GM23338 (cell line): ENCODE results near the gene KIT. TPM values are rescaled to one million over a fixed set of nuclear protein-coding genes. Genes with fewer than 3 reads are reported as not detected.

ENCODE experiments used
- ATAC-seq: fragments of 200-7000 bp; cut with Tn5 transposase; 3 replicates; pipeline ENCODE4 v1.9.1; 2020
- DNase-seq: peaks from one replicate; pipeline ENCODE4 v3.0.0-alpha.2; 2015; ENCODE audit warnings: low spot score
- H2AFZ ChIP-seq: fragments of 200-600 bp; sonication (generic); 2 replicates; pipeline ENCODE4 v1.8.0; 2016; ENCODE audit warnings: antibody characterized with exemption, mild to moderate bottlenecking, moderate library complexity
- H3F3A ChIP-seq: fragments of 200-600 bp; sonication (generic); replicated peaks from 2 replicates; pipeline ENCODE4 v1.8.0; 2017; ENCODE audit warnings: antibody characterized with exemption, mixed run types, low read depth
- H3K27ac ChIP-seq: fragments of 200-600 bp; sonication (generic); 2 replicates; pipeline ENCODE4 v1.6.1; 2016; ENCODE audit warnings: low read depth
- H3K27me3 ChIP-seq: fragments of 200-600 bp; sonication (generic); 2 replicates; pipeline ENCODE4 v1.8.0; 2016; ENCODE audit warnings: mild to moderate bottlenecking, mixed run types, moderate library complexity; ENCODE audit not compliant: insufficient read depth
- H3K36me3 ChIP-seq: fragments of 200-600 bp; sonication (generic); 2 replicates; pipeline ENCODE4 v1.8.0; 2016; ENCODE audit warnings: mild to moderate bottlenecking; ENCODE audit not compliant: insufficient read depth
- H3K4me1 ChIP-seq: fragments of 200-600 bp; sonication (generic); 2 replicates; pipeline ENCODE4 v1.8.0; 2016; ENCODE audit warnings: mild to moderate bottlenecking, moderate library complexity; ENCODE audit not compliant: insufficient read depth
- H3K4me2 ChIP-seq: fragments of 200-600 bp; sonication (generic); 2 replicates; pipeline ENCODE4 v1.7.1; 2017; ENCODE audit warnings: mixed run types
- H3K4me3 ChIP-seq: fragments of 200-600 bp; sonication (generic); 2 replicates; pipeline ENCODE4 v1.6.1; 2016; ENCODE audit warnings: mixed run types
- H3K79me2 ChIP-seq: fragments of 200-600 bp; sonication (generic); replicated peaks from 2 replicates; pipeline ENCODE4 v1.8.0; 2017; ENCODE audit warnings: mild to moderate bottlenecking; ENCODE audit not compliant: insufficient read depth
- H3K9me2 ChIP-seq: fragments of 200-600 bp; sonication (generic); 2 replicates; pipeline ENCODE4 v1.8.0; 2017; ENCODE audit not compliant: insufficient read depth
- H4K20me1 ChIP-seq: fragments of 200-600 bp; sonication (generic); replicated peaks from 2 replicates; pipeline ENCODE4 v1.8.0; 2017; ENCODE audit warnings: mild to moderate bottlenecking; ENCODE audit not compliant: insufficient read depth
- H3K27ac Mint-ChIP-seq: 2 replicates; pipeline ENCODE4 v1.8.0; 2020; ENCODE audit warnings: inconsistent platforms, mild to moderate bottlenecking, moderate library complexity, mixed read lengths
- H3K27me3 Mint-ChIP-seq: 3 replicates; pipeline ENCODE4 v1.8.0; 2022; ENCODE audit warnings: low read depth, mild to moderate bottlenecking, moderate library complexity, mixed read lengths, inconsistent platforms; ENCODE audit not compliant: insufficient read depth, poor library complexity
- H3K36me3 Mint-ChIP-seq: 3 replicates; pipeline ENCODE4 v1.8.0; 2021; ENCODE audit warnings: low read depth, mild to moderate bottlenecking, inconsistent platforms, moderate library complexity, mixed read lengths
- H3K4me1 Mint-ChIP-seq: 3 replicates; pipeline ENCODE4 v1.8.0; 2020; ENCODE audit warnings: mild to moderate bottlenecking, inconsistent platforms, mixed read lengths
- H3K4me3 Mint-ChIP-seq: 3 replicates; pipeline ENCODE4 v1.8.0; 2021; ENCODE audit warnings: moderate library complexity, mild to moderate bottlenecking, inconsistent platforms, mixed read lengths
- H3K9me3 Mint-ChIP-seq: 3 replicates; pipeline ENCODE4 v1.8.0; 2020; ENCODE audit warnings: moderate library complexity, mild to moderate bottlenecking, inconsistent platforms, mixed read lengths
- EZH2phosphoT487 ChIP-seq: fragments of 200-600 bp; sonication (generic); IDR thresholded peaks from one replicate; pipeline ENCODE4 v1.8.1; 2018; ENCODE audit warnings: antibody characterized with exemption; ENCODE audit not compliant: unreplicated experiment
- NANOG ChIP-seq: IDR thresholded peaks from 2 replicates; pipeline ENCODE4 v1.6.1; 2016; ENCODE audit warnings: antibody characterized with exemption, borderline replicate concordance
- STAT1 ChIP-seq: IDR thresholded peaks from one replicate; pipeline ENCODE4 v1.6.1; 2016; ENCODE audit warnings: antibody characterized with exemption; ENCODE audit not compliant: unreplicated experiment
- polyA plus RNA-seq: library from polyadenylated mRNA; unstranded; fragments of >200 nt; fragmentation: Nextera tagmentation; extraction: Ambion mirVana; gene quantifications from 2 replicates; pipeline ENCODE4 v1.2.1, GENCODE V29; 2016
- total RNA-seq: library from RNA; depleted of rRNA; stranded (reverse); fragments of >200 nt; shearing (Covaris generic); gene quantifications from 2 replicates; pipeline ENCODE4 v1.2.3, GENCODE V29; 2014
- TF ChIP-seq, protein P1 (sequence below), 2 experiments: fragments of 200-600 bp in 1 of 2; sonication (generic) in 1 of 2; conservative IDR thresholded peaks; 2 replicates each; pipeline versions ENCODE4 v1.5.1 to v1.6.1; 2016 to 2017; ENCODE audit warnings: antibody characterized with exemption in 2 of 2, low read depth in 2 of 2, mild to moderate bottlenecking in 2 of 2, moderate library complexity in 1 of 2
- TF ChIP-seq, protein P2 (sequence below): fragments of 250-450 bp; sonication (Bioruptor Pico); IDR thresholded peaks from 2 replicates; pipeline ENCODE4 v1.5.0; 2020; ENCODE audit warnings: mild to moderate bottlenecking, moderate library complexity
- TF ChIP-seq, protein P3 (sequence below): IDR thresholded peaks from 2 replicates; pipeline ENCODE4 v1.6.1; 2016; ENCODE audit warnings: antibody characterized with exemption

KIT gene
- total and polyA plus RNA-seq, 2 experiments from 2014 or later, result 9.0 to 28.4 TPM

DNA sequence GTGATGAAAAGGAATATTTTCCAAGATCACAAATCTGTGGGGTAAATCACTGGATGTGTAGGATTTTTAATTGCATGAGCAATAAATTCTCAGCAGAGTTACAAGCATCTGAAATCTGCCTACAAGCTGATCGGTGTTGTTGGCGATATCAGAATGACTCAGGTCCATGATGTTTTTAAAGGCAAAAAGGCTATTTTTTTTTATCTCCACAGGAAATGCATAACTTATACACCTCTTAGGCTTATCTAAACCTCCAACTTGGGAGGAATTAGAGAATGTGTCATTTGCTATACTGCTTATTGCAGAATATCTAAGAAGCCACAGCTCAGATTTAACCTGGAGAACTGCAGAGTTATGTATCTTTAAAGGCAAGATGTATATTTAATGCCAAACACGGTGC is 61.6 kb downstream of the KIT start:
- Histone ChIP-seq H3K27ac (no peak overlapping the region), H2AFZ (no peak overlapping the region), H3K27me3 (no peaks in the 10 kb centered on the region), H3K36me3 (no peaks in the 10 kb centered on the region), H3K4me1 (peaks cover 8% of the 10 kb centered on the region; the same call in 1 of the 2 replicates), H3K9me2 (no peaks in the 10 kb centered on the region), H3K4me3 (no peak overlapping the region), H3K4me2 (no peak overlapping the region), H3F3A (no peaks in the 10 kb centered on the region), H3K79me2 (no peaks in the 10 kb centered on the region), H4K20me1 (no peaks in the 10 kb centered on the region; the same call in 1 of the 2 replicates)
- DNase-seq (no peak), ATAC-seq (no peak)
- Mint-ChIP-seq H3K4me3 (no peak overlapping the region), H3K4me1 (peaks cover 24% of the 10 kb centered on the region; the same call in 2 of the 3 replicates), H3K27me3 (no peaks in the 10 kb centered on the region), H3K27ac (peak overlapping the region; percentile 8; the same call in 1 of the 2 replicates), H3K36me3 (no peaks in the 10 kb centered on the region), H3K9me3 (no peaks in the 10 kb centered on the region)
- TF ChIP-seq EZH2phosphoT487 (no peak), NANOG (no peak), STAT1 (no peak)
- TF ChIP-seq, protein P1, sequence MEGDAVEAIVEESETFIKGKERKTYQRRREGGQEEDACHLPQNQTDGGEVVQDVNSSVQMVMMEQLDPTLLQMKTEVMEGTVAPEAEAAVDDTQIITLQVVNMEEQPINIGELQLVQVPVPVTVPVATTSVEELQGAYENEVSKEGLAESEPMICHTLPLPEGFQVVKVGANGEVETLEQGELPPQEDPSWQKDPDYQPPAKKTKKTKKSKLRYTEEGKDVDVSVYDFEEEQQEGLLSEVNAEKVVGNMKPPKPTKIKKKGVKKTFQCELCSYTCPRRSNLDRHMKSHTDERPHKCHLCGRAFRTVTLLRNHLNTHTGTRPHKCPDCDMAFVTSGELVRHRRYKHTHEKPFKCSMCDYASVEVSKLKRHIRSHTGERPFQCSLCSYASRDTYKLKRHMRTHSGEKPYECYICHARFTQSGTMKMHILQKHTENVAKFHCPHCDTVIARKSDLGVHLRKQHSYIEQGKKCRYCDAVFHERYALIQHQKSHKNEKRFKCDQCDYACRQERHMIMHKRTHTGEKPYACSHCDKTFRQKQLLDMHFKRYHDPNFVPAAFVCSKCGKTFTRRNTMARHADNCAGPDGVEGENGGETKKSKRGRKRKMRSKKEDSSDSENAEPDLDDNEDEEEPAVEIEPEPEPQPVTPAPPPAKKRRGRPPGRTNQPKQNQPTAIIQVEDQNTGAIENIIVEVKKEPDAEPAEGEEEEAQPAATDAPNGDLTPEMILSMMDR (conservative IDR thresholded peaks at IDR 0.05; ENCODE audit: low read depth in 2 of 2), result no peak
- TF ChIP-seq, protein P2, sequence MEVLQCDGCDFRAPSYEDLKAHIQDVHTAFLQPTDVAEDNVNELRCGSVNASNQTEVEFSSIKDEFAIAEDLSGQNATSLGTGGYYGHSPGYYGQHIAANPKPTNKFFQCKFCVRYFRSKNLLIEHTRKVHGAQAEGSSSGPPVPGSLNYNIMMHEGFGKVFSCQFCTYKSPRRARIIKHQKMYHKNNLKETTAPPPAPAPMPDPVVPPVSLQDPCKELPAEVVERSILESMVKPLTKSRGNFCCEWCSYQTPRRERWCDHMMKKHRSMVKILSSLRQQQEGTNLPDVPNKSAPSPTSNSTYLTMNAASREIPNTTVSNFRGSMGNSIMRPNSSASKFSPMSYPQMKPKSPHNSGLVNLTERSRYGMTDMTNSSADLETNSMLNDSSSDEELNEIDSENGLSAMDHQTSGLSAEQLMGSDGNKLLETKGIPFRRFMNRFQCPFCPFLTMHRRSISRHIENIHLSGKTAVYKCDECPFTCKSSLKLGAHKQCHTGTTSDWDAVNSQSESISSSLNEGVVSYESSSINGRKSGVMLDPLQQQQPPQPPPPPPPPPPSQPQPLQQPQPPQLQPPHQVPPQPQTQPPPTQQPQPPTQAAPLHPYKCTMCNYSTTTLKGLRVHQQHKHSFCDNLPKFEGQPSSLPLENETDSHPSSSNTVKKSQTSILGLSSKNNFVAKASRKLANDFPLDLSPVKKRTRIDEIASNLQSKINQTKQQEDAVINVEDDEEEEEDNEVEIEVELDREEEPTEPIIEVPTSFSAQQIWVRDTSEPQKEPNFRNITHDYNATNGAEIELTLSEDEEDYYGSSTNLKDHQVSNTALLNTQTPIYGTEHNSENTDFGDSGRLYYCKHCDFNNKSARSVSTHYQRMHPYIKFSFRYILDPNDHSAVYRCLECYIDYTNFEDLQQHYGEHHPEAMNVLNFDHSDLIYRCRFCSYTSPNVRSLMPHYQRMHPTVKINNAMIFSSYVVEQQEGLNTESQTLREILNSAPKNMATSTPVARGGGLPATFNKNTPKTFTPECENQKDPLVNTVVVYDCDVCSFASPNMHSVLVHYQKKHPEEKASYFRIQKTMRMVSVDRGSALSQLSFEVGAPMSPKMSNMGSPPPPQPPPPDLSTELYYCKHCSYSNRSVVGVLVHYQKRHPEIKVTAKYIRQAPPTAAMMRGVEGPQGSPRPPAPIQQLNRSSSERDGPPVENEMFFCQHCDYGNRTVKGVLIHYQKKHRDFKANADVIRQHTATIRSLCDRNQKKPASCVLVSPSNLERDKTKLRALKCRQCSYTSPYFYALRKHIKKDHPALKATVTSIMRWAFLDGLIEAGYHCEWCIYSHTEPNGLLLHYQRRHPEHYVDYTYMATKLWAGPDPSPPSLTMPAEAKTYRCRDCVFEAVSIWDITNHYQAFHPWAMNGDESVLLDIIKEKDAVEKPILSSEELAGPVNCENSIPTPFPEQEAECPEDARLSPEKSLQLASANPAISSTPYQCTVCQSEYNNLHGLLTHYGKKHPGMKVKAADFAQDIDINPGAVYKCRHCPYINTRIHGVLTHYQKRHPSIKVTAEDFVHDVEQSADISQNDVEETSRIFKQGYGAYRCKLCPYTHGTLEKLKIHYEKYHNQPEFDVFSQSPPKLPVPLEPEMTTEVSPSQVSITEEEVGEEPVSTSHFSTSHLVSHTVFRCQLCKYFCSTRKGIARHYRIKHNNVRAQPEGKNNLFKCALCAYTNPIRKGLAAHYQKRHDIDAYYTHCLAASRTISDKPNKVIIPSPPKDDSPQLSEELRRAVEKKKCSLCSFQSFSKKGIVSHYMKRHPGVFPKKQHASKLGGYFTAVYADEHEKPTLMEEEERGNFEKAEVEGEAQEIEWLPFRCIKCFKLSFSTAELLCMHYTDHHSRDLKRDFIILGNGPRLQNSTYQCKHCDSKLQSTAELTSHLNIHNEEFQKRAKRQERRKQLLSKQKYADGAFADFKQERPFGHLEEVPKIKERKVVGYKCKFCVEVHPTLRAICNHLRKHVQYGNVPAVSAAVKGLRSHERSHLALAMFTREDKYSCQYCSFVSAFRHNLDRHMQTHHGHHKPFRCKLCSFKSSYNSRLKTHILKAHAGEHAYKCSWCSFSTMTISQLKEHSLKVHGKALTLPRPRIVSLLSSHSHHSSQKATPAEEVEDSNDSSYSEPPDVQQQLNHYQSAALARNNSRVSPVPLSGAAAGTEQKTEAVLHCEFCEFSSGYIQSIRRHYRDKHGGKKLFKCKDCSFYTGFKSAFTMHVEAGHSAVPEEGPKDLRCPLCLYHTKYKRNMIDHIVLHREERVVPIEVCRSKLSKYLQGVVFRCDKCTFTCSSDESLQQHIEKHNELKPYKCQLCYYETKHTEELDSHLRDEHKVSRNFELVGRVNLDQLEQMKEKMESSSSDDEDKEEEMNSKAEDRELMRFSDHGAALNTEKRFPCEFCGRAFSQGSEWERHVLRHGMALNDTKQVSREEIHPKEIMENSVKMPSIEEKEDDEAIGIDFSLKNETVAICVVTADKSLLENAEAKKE (CRISPR knock-in tag), result no peak
- TF ChIP-seq, protein P3, sequence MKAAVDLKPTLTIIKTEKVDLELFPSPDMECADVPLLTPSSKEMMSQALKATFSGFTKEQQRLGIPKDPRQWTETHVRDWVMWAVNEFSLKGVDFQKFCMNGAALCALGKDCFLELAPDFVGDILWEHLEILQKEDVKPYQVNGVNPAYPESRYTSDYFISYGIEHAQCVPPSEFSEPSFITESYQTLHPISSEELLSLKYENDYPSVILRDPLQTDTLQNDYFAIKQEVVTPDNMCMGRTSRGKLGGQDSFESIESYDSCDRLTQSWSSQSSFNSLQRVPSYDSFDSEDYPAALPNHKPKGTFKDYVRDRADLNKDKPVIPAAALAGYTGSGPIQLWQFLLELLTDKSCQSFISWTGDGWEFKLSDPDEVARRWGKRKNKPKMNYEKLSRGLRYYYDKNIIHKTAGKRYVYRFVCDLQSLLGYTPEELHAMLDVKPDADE, result no peak
